Caki2 (cell line): ENCODE data around the gene UNC45A. TPM values are rescaled to one million over a fixed set of nuclear protein-coding genes. Genes with fewer than 3 reads are reported as not detected.
A peak's percentile ranks its signal among the peaks of the same experiment; 100 is the strongest.
"Not testable (repeated sequence)": the region's sequence is repeated elsewhere in the genome, so short reads cannot be mapped to it uniquely, and the experiment has no call there.

Experiments used
- DNase-seq: peaks from one replicate; pipeline ENCODE4 v3.0.0-alpha.2; 2015; ENCODE audit warnings: low read depth
- in situ Hi-C: cut with HindIII; loops from 2 replicates; pipeline ENCODE4 v1.10.0; 2016; ENCODE audit warnings: low sequenced_read_pairs, low pct_unique_long_range_greater_than_20kb, mixed read lengths
- total RNA-seq: library from RNA; depleted of rRNA; stranded (reverse); fragments of >200 nt; shearing (Covaris generic); gene quantifications from 2 replicates; pipeline ENCODE4 v1.2.3, GENCODE V29; 2014; ENCODE audit warnings: low replicate concordance; rRNA removed

Gene UNC45A, protein sequence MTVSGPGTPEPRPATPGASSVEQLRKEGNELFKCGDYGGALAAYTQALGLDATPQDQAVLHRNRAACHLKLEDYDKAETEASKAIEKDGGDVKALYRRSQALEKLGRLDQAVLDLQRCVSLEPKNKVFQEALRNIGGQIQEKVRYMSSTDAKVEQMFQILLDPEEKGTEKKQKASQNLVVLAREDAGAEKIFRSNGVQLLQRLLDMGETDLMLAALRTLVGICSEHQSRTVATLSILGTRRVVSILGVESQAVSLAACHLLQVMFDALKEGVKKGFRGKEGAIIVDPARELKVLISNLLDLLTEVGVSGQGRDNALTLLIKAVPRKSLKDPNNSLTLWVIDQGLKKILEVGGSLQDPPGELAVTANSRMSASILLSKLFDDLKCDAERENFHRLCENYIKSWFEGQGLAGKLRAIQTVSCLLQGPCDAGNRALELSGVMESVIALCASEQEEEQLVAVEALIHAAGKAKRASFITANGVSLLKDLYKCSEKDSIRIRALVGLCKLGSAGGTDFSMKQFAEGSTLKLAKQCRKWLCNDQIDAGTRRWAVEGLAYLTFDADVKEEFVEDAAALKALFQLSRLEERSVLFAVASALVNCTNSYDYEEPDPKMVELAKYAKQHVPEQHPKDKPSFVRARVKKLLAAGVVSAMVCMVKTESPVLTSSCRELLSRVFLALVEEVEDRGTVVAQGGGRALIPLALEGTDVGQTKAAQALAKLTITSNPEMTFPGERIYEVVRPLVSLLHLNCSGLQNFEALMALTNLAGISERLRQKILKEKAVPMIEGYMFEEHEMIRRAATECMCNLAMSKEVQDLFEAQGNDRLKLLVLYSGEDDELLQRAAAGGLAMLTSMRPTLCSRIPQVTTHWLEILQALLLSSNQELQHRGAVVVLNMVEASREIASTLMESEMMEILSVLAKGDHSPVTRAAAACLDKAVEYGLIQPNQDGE
- 99.4 and 149 TPM in 2 replicates for total RNA-seq

DNA sequence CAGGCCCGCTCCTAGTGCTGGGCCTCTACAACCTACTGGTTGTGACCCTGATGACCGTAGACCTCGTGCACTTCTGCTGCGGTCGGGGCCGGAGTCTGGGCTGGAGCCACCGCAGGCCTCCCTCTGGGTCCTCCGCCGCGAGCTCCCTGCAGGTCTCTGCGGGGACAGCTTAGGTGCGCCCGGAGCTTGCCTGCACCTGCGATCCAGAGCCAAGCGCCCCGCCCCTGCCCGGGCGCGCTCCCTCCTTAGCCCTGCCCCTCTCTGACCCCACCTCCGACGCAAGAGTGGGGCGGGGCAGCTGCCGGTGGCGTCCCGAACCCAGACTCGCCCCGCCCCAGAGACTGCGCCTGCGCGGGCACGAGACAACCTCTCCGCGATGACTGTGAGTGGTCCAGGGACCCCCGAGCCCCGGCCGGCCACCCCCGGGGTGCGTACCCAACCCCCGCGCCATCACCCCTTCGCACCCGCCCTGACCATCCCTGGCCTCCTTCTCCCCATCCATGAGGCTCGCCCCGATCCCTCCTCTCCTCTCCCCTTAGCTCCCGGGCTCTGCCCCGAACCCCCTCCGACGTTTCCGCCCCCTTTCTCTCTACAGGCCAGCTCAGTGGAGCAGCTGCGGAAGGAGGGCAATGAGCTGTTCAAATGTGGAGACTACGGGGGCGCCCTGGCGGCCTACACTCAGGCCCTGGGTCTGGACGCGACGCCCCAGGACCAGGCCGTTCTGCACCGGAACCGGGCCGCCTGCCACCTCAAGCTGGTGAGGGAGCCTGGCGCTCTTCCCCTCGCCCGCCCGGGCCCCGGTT, at the start of gene UNC45A:
UNC45A (plus strand) TSS at position 337 of the 803 bp plus-strand sequence; CDS start at position 377, 40 bp downstream.
- DNase-seq, result peak; percentile 83
- in situ Hi-C loops, result no loop called here

DNA sequence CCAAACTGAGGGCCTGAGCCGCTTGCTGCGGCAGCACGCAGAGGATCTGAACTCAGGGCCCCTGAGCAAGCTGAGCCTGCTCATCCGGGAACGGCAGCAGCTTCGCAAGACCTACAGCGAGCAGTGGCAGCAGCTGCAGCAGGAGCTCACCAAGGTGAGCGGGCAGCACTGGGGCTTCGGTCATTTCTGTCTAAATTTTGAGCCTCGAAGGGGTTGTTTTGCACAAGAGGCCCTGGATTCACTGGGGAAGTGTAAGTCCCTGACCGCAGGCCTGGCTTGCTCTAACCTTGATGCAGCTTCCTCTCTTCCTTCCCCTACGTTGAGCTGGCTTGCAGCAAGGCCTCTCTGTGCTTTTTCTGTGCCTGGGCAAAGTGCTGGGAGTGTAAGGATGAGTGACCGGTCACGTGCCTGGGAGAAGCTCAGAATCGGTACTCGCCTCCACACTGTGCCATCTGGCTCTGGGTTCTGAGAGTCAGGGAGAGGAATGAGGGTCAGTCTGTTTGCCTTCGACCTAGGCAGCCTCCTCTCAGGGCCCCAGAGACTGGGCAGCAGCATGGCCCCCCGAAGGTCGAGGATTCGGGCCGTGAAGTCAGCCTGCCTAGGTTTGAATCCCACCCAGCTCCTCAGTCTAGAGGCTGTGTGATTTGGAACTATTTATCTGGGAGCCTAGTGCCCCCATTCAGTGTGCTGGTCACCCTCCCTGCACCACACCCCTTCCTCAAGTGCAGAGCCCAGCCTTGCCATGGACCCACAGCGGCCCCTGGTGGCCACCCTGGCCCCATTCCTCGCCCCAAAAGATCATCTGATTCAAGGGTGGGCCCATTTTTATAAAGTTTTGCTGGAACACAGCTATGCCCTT, 49.4 kb upstream of the UNC45A start:
- peak; percentile 38 for DNase-seq
- in situ Hi-C loops, result no loop called here

- in situ Hi-C loops, result no loop called here
- no peak for DNase-seq
These were observed 48.8 kb upstream of the UNC45A start for GRCh38 chr15:90886291-90886614.

GRCh38 chr15:90887037-90887481, 48.0 kb upstream of the UNC45A start:
- in situ Hi-C loops, result no loop called here
- DNase-seq, result no peak

GRCh38 chr15:90889313-90889730, 45.8 kb upstream of the UNC45A start:
- in situ Hi-C loops, result no loop called here
- no peak for DNase-seq

- no peak for DNase-seq
These were observed 45.2 kb upstream of the UNC45A start for GRCh38 chr15:90889736-90890456.

GRCh38 chr15:90890839-90891238, 44.2 kb upstream of the UNC45A start:
- DNase-seq, result no peak
- in situ Hi-C loops, result no loop called here

More at GRCh38 chr15:90889736-90890456, 45.2 kb upstream of the UNC45A start:
- in situ Hi-C loops, result no loop called here

- DNase-seq, result no peak
- in situ Hi-C loops, result no loop called here
These were observed 43.6 kb upstream of the UNC45A start for GRCh38 chr15:90891346-90891949.

GRCh38 chr15:90892023-90892422, 43.1 kb upstream of the UNC45A start:
- no peak for DNase-seq
- in situ Hi-C loops, result no loop called here

- DNase-seq, result no peak
- in situ Hi-C loops, result no loop called here
These were observed 42.4 kb upstream of the UNC45A start for GRCh38 chr15:90892498-90893174.

GRCh38 chr15:90893175-90894090, 41.7 kb upstream of the UNC45A start:
- no peak for DNase-seq
- in situ Hi-C loops, result no loop called here

DNA sequence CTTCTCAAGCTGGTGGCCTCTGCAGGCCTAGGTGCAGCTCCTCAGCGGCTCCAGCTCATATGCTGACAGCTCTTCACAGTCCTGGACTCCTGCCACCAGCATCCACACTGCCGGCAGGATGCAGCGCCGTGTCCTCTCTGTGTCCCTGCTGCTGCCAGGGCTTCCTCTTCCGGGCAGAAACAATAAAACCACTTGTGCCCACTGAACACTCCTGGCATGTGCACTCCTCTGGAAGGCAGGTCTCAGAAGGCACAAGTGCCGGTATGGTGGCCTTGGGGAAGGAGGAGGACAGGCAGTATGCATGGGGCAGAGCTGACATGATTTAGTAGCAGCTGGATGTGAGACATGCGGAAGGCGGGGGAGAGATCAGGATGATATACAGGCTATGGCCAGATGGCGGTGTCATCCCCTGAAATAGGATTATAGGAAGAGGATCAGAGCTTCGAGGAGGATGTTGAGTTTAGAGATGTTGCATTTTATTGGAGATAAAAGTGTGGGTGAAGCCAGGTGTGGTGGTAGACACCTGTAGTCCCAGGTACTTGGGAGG, 39.4 kb upstream of the UNC45A start:
- in situ Hi-C loops, result no loop called here
- no peak for DNase-seq

DNA sequence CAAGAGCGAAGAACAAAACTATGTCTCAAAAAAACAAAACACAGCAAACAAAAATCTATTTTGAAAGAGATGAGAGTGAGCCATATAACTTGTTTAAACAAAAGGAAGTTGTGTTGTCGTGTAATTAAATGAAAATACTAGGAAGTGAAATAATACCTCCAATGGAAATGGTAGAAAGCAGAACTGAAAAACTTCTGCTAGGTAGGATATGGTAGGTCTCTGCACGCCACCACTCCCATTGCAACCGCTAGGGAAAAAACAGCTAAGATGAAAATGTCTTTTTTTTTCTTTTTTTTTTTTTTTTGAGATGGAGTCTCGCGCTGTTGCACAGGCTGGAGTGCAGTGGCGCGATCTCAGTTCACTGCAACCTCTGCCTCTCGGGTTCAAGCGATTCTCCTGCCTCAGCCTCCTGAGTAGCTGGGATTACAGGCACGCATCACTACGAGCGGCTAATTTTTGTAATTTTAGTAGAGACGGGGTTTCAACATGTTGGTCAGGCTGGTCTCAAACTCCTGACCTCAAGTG, 37.9 kb upstream of the UNC45A start:
- in situ Hi-C loops, DNase-seq: not testable (repeated sequence)

- in situ Hi-C loops, result no loop called here
- no peak for DNase-seq
These were observed 33.7 kb upstream of the UNC45A start for GRCh38 chr15:90901175-90902039.
